HepG2 (cell line): ENCODE data around the gene HSD11B1L. TPM values are rescaled to one million over a fixed set of nuclear protein-coding genes. Genes with fewer than 3 reads are reported as not detected.

ENCODE experiments used
- ATAC-seq: fragments of 200-7000 bp; cut with Tn5 transposase; 3 replicates; pipeline ENCODE4 v1.9.1; 2020; ENCODE audit warnings: mild to moderate bottlenecking, moderate library complexity
- BruUV-seq: library from RNA; stranded (reverse); fragments of 400-500 nt; replicated peaks from 2 replicates; lab custom pipeline; 2021; lab: Mats Ljungman, UMichigan
- CTCF ChIA-PET: fragments of 300-600 bp; formaldehyde crosslinking; extraction: SDS; loops from one replicate; lab custom pipeline; 2021; ENCODE audit warnings: low total read pairs, inconsistent platforms, low intra/inter-chr PET ratio; lab: Yijun Ruan, JAX
- POLR2A ChIA-PET: fragments of 350-600 bp; sonication (Branson Sonifier 250); formaldehyde crosslinking; loops from one replicate; lab custom pipeline; 2020; ENCODE audit warnings: antibody characterized with exemption, inconsistent platforms; lab: Yijun Ruan, JAX
- DNase-seq: peaks from one replicate; pipeline ENCODE4 v3.0.0-alpha.2; 2015; ENCODE audit warnings: low spot score
- FAIRE-seq: peaks from 3 replicates; lab custom pipeline; 2011; peaks lifted over from hg19 to GRCh38; lab: Jason Lieb, UNC
- H2AFZ ChIP-seq: one replicate; pipeline ENCODE4 v1.6.1; 2011; ENCODE audit warnings: low read length, inconsistent platforms
- H3K27ac ChIP-seq: fragments of 300-600 bp; 3 replicates; pipeline ENCODE4 v1.8.0; 2011; ENCODE audit warnings: mixed run types, mild to moderate bottlenecking, mixed read lengths, low read length, inconsistent platforms; ENCODE audit not compliant: insufficient read depth; ENCODE audit errors: extremely low read length
- H3K27me3 ChIP-seq, 2 experiments: fragments of 200-600 bp in 1 of 2; 2 replicates in 1 of 2; 3 replicates in 1 of 2; pipeline versions ENCODE4 v1.6.0 to v1.8.0; 2011; ENCODE audit warnings: low read length in 2 of 2, mild to moderate bottlenecking in 2 of 2, moderate library complexity in 2 of 2, inconsistent platforms in 1 of 2; ENCODE audit not compliant: insufficient read depth in 2 of 2, control insufficient read depth in 1 of 2
- H3K36me3 ChIP-seq, 2 experiments: fragments of 200-600 bp in 1 of 2; replicated peaks in 1 of 2; 2 replicates in 1 of 2; 3 replicates in 1 of 2; pipeline versions ENCODE4 v1.5.1 to v1.8.0; 2011; ENCODE audit warnings: low read length in 2 of 2, inconsistent platforms in 1 of 2; ENCODE audit not compliant: insufficient read depth in 2 of 2, control insufficient read depth in 1 of 2
- H3K4me1 ChIP-seq: 2 replicates; pipeline ENCODE4 v1.5.1; 2012; ENCODE audit warnings: low read length, inconsistent platforms; ENCODE audit not compliant: insufficient read depth
- H3K4me2 ChIP-seq: 2 replicates; pipeline ENCODE4 v1.6.0; 2011; ENCODE audit warnings: low read depth, low read length, inconsistent platforms
- H3K4me3 ChIP-seq, 3 experiments: fragments of 200-600 bp in 1 of 3; sonication (generic), shearing (Covaris generic) in 1 of 3; replicated peaks in 1 of 3; 2 replicates each; pipeline ENCODE4 v1.5.1; 2011 to 2016; ENCODE audit warnings: low read length in 3 of 3, inconsistent platforms in 2 of 3, low read depth in 2 of 3, mild to moderate bottlenecking in 2 of 3, control low read depth in 1 of 3, mixed read lengths in 1 of 3; ENCODE audit not compliant: insufficient read depth in 1 of 3
- H3K79me2 ChIP-seq: one replicate; pipeline ENCODE4 v1.6.1; 2011; ENCODE audit warnings: low read length, inconsistent platforms; ENCODE audit not compliant: insufficient read depth
- H3K9ac ChIP-seq: 2 replicates; pipeline ENCODE4 v1.6.0; 2011; ENCODE audit warnings: mild to moderate bottlenecking, low read depth, low read length, inconsistent platforms; ENCODE audit not compliant: insufficient read depth
- H3K9me3 ChIP-seq: 2 replicates; pipeline ENCODE4 v1.5.1; 2012; ENCODE audit warnings: mild to moderate bottlenecking, low read length
- H4K20me1 ChIP-seq: 2 replicates; pipeline ENCODE4 v1.6.0; 2011; ENCODE audit warnings: inconsistent platforms, mild to moderate bottlenecking, low read length, moderate library complexity; ENCODE audit not compliant: insufficient read depth
- AGO2 ChIP-seq: fragments of 200-400 bp; formaldehyde crosslinking; optimal IDR thresholded peaks from 2 replicates; pipeline ENCODE3; 2017; ENCODE audit warnings: mild to moderate bottlenecking, low read depth, low read length, moderate library complexity
- AKAP8 ChIP-seq: sonication (generic); formaldehyde crosslinking; IDR thresholded peaks from 2 replicates; pipeline ENCODE4 v1.5.1; 2020; ENCODE audit warnings: mild to moderate bottlenecking, missing genetic modification reagents
- BRD4 ChIP-seq: sonication (generic); formaldehyde crosslinking; IDR thresholded peaks from 2 replicates; pipeline ENCODE4 v1.4.0; 2020; ENCODE audit warnings: missing genetic modification reagents
- BRF2 ChIP-seq: sonication (generic); formaldehyde crosslinking; IDR thresholded peaks from 2 replicates; pipeline ENCODE4 v1.8.1; 2022; ENCODE audit warnings: mild to moderate bottlenecking, missing genetic modification reagents
- CEBPB ChIP-seq: IDR thresholded peaks from 2 replicates; pipeline ENCODE4 v1.6.1; 2011; ENCODE audit warnings: low read depth, low read length, improper control_type of control experiment, borderline replicate concordance
- KLF11 ChIP-seq: IDR thresholded peaks from 2 replicates; pipeline ENCODE4 v1.6.1; 2016; ENCODE audit warnings: missing compliant biosample characterization
- NFE2L1 ChIP-seq: sonication (generic); formaldehyde crosslinking; IDR thresholded peaks from 2 replicates; pipeline ENCODE4 v1.4.0; 2020; ENCODE audit warnings: missing genetic modification reagents, mild to moderate bottlenecking, borderline replicate concordance
- POLR2AphosphoS2 ChIP-seq: IDR thresholded peaks from 2 replicates; pipeline ENCODE4 v1.6.1; 2011; ENCODE audit warnings: low read depth, low read length, improper control_type of control experiment
- PREB ChIP-seq: sonication (generic); formaldehyde crosslinking; IDR thresholded peaks from 2 replicates; pipeline ENCODE4 v1.4.0; 2020; ENCODE audit warnings: missing genetic modification reagents
- RBFOX2 ChIP-seq: fragments of 200-400 bp; formaldehyde crosslinking; IDR thresholded peaks from 2 replicates; pipeline ENCODE4 v1.6.1; 2017; ENCODE audit warnings: low read depth, mild to moderate bottlenecking, low read length
- SOX6 ChIP-seq, 2 experiments: fragments of 450-650 bp in 1 of 2; sonication (generic) in 1 of 2; formaldehyde crosslinking in 1 of 2; IDR thresholded peaks; 2 replicates each; pipeline versions ENCODE4 v1.4.0 to v1.6.1; 2017 to 2020; ENCODE audit warnings: antibody characterized with exemption in 1 of 2, mild to moderate bottlenecking in 1 of 2, missing genetic modification reagents in 1 of 2
- SP4 ChIP-seq: sonication (generic); formaldehyde crosslinking; IDR thresholded peaks from 2 replicates; pipeline ENCODE4 v1.8.1; 2023; ENCODE audit warnings: mild to moderate bottlenecking, missing genetic modification reagents
- ZBTB25 ChIP-seq: IDR thresholded peaks from 2 replicates; pipeline ENCODE4 v1.6.1; 2018; ENCODE audit warnings: missing genetic modification reagents
- ZFAT ChIP-seq: sonication (generic); formaldehyde crosslinking; conservative IDR thresholded peaks from 2 replicates; pipeline ENCODE4 v1.8.1; 2023; ENCODE audit warnings: missing genetic modification reagents, inconsistent platforms
- ZNF292 ChIP-seq: sonication (generic); formaldehyde crosslinking; IDR thresholded peaks from 2 replicates; pipeline ENCODE4 v1.8.1; 2022; ENCODE audit warnings: mild to moderate bottlenecking, low read depth, missing genetic modification reagents, borderline replicate concordance
- ZNF354B ChIP-seq: sonication (generic); formaldehyde crosslinking; IDR thresholded peaks from 2 replicates; pipeline ENCODE4 v1.8.0; 2022; ENCODE audit warnings: mild to moderate bottlenecking, missing genetic modification reagents
- ZNF580 ChIP-seq: IDR thresholded peaks from 2 replicates; pipeline ENCODE4 v1.6.1; 2016; ENCODE audit warnings: low read depth, borderline replicate concordance
- ZNF83 ChIP-seq: sonication (generic); formaldehyde crosslinking; IDR thresholded peaks from 2 replicates; pipeline ENCODE4 v1.4.0; 2020; ENCODE audit warnings: missing genetic modification reagents, mild to moderate bottlenecking, borderline replicate concordance
- WGBS: methylation state at CpG from one replicate; pipeline ENCODE4 v1.1.6; 2017; ENCODE audit warnings: low lambda C conversion rate; 5-methylcytosine and 5-hydroxymethylcytosine counted together
- in situ Hi-C: cut with HindIII; loops from 2 replicates; pipeline ENCODE4 v1.10.0; 2017; ENCODE audit warnings: low pct_unique_long_range_greater_than_20kb; ENCODE audit not compliant: extremely low pct_ligation_motif_present
- intact Hi-C: fragments of 100-400 bp; cut with micrococcal nuclease; formaldehyde crosslinking; loops from one replicate; pipeline ENCODE4 v1.10.0; 2022; ENCODE audit not compliant: unreplicated experiment
- polyA plus RNA-seq, 8 experiments: library from polyadenylated mRNA; depleted of rRNA in 3 of 8; stranded (reverse) in 7 of 8; unstranded in 1 of 8; fragments of >200 nt; fragmentation: Illumina TruSeq in 4 of 8; extraction: Trizol in 4 of 8; gene quantifications; 2 replicates each; pipeline versions ENCODE4 v1.2.1 to v1.2.3, GENCODE V29; 2011 to 2016; ENCODE audit warnings: low read depth in 4 of 8, missing spikeins in 1 of 8, mixed read lengths in 1 of 8; ENCODE audit not compliant: insufficient read depth in 1 of 8
- total RNA-seq, 5 experiments: library from RNA; depleted of rRNA; stranded (reverse); fragments of >200 nt; fragmentation: Illumina TruSeq; extraction: Trizol; gene quantifications; 2 replicates each; pipeline ENCODE4 v1.2.3, GENCODE V29; 2016; ENCODE audit warnings: low read depth in 1 of 5

Gene HSD11B1L
- total and polyA plus RNA-seq, 2 of the 13 experiments (the other 11 are each of a cell fraction or from before 2014, with no cell fraction given): 2.8 to 3.9 TPM

- DNase-seq (no peak), FAIRE-seq (no peak), ATAC-seq (no peak)
- H4K20me1 ChIP-seq: peaks cover 3% of the 10 kb centered on the region; the same call in 1 of the 2 replicates
- H2AFZ ChIP-seq: no peak overlapping the region
- H3K27ac ChIP-seq: no peak overlapping the region
- no peak overlapping the region for H3K9ac ChIP-seq
- no peaks in the 10 kb centered on the region for H3K9me3 ChIP-seq
- CTCF ChIA-PET: no interaction called here
- POLR2A ChIA-PET: interaction anchor here (0.8 kb wide), 1 partner anchor 14 kb away, joined by 3 read pairs; the partner anchor contains the start of gene RPL36
- WGBS: 97% methylated on average over 22 of the region's 40 CpGs
- no peaks in the 10 kb centered on the region for H3K4me1 ChIP-seq
- H3K4me2 ChIP-seq: no peak overlapping the region
- H3K79me2 ChIP-seq: no peaks in the 10 kb centered on the region
- H3K4me3 ChIP-seq: no peak overlapping the region
- in situ Hi-C loops (no loop called here), intact Hi-C loops (no loop called here)
- peaks cover 35 to 64% of the 10 kb centered on the region in 2 experiments for H3K36me3 ChIP-seq
- no peaks in the 10 kb centered on the region for H3K27me3 ChIP-seq
- TF ChIP-seq SP4 (CRISPR knock-in tag) (no peak), RBFOX2 (peak; percentile 45; the same call in 1 of the 2 replicates), ZNF292 (CRISPR knock-in tag) (no peak), CEBPB (no peak), BRD4 (CRISPR knock-in tag) (no peak), AKAP8 (CRISPR knock-in tag) (0 out of 2 replicates have a peak, but pooled peaks have one; percentile 49), PREB (no peak), SOX6 (IDR thresholded peaks at IDR 0.05) (no peak), SOX6 (CRISPR knock-in tag; IDR thresholded peaks at IDR 0.05) (no peak), ZFAT (CRISPR knock-in tag) (no peak), ZBTB25 (CRISPR knock-in tag) (no peak), BRF2 (no peak), ZNF354B (no peak), ZNF83 (CRISPR knock-in tag) (no peak), POLR2AphosphoS2 (peak; percentile 76; the same call in 1 of the 2 replicates), NFE2L1 (CRISPR knock-in tag) (no peak), KLF11 (CRISPR knock-in tag) (no peak), AGO2 (peak; percentile 71), ZNF580 (CRISPR knock-in tag) (no peak)
- BruUV-seq: no TSS peak
Measured at GRCh38 chr19:5703819-5704818, 23.3 kb downstream of the HSD11B1L start.
